PC-9 (cell line): ENCODE data around the gene BRD8. TPM values are rescaled to one million over a fixed set of nuclear protein-coding genes. Genes with fewer than 3 reads are reported as not detected.

Source experiments
- Bru-seq: library from RNA; stranded (reverse); fragments of 400-500 nt; gene quantifications from one replicate; lab custom pipeline; 2021; lab: Mats Ljungman, UMichigan
- BruChase-seq, 2 experiments: library from RNA; stranded (reverse); fragments of 400-500 nt; gene quantifications; one replicate each; lab custom pipeline; 2021; lab: Mats Ljungman, UMichigan
- BruUV-seq: library from RNA; stranded (reverse); fragments of 400-500 nt; replicated peaks from 2 replicates; lab custom pipeline; 2021; lab: Mats Ljungman, UMichigan
- CTCF ChIA-PET: fragments of 300-600 bp; sonication (Branson Sonifier 250); formaldehyde crosslinking; loops from one replicate; lab custom pipeline; 2022; ENCODE audit warnings: antibody characterized with exemption; lab: Charles Lee
- POLR2A ChIA-PET: fragments of 300-600 bp; sonication (Branson Sonifier 250); formaldehyde crosslinking; loops from one replicate; lab custom pipeline; 2022; ENCODE audit warnings: antibody characterized with exemption; ENCODE audit not compliant: unreplicated experiment; lab: Charles Lee
- DNase-seq, 2 experiments: peaks; one replicate each; pipeline versions ENCODE4 v3.0.0 to v3.0.0-alpha.2; 2015 to 2022; ENCODE audit warnings: mixed read lengths in 1 of 2
- H2AFZ ChIP-seq: fragments of 200-600 bp; sonication (generic); 2 replicates; pipeline ENCODE4 v1.8.1; 2017; ENCODE audit warnings: antibody characterized with exemption
- H3F3A ChIP-seq: fragments of 200-600 bp; sonication (generic); 2 replicates; pipeline ENCODE4 v1.8.1; 2017; ENCODE audit warnings: antibody characterized with exemption, mild to moderate bottlenecking, low read depth; ENCODE audit not compliant: insufficient read depth
- H3K27ac ChIP-seq: fragments of 200-600 bp; sonication (generic); 2 replicates; pipeline ENCODE4 v1.6.1; 2016; ENCODE audit warnings: mixed run types
- H3K27me3 ChIP-seq: fragments of 200-600 bp; sonication (generic); 2 replicates; pipeline ENCODE4 v1.6.1; 2016; ENCODE audit warnings: low read depth, mixed run types; ENCODE audit not compliant: insufficient read depth
- H3K36me3 ChIP-seq: fragments of 200-600 bp; sonication (generic); 2 replicates; pipeline ENCODE4 v1.6.1; 2016; ENCODE audit warnings: low read depth, mixed run types
- H3K4me1 ChIP-seq: fragments of 200-600 bp; sonication (generic); replicated peaks from 2 replicates; pipeline ENCODE4 v1.6.1; 2016; ENCODE audit warnings: mixed run types; ENCODE audit not compliant: insufficient read depth
- H3K4me2 ChIP-seq: fragments of 200-600 bp; sonication (generic); 2 replicates; pipeline ENCODE4 v1.6.1; 2017; ENCODE audit warnings: mixed run types
- H3K4me3 ChIP-seq: fragments of 200-600 bp; sonication (generic); 2 replicates; pipeline ENCODE4 v1.6.1; 2016; ENCODE audit warnings: mixed run types
- H3K79me2 ChIP-seq: fragments of 200-600 bp; sonication (generic); 2 replicates; pipeline ENCODE4 v1.6.1; 2017; ENCODE audit warnings: low read depth, mixed run types
- H3K9me2 ChIP-seq: fragments of 200-600 bp; sonication (generic); 2 replicates; pipeline ENCODE4 v1.8.1; 2017; ENCODE audit warnings: mild to moderate bottlenecking; ENCODE audit not compliant: insufficient read depth
- H3K9me3 ChIP-seq: fragments of 200-600 bp; sonication (generic); 2 replicates; pipeline ENCODE4 v1.8.1; 2016; ENCODE audit warnings: low read depth; ENCODE audit not compliant: insufficient read depth
- H4K20me1 ChIP-seq: fragments of 200-600 bp; sonication (generic); 2 replicates; pipeline ENCODE4 v1.8.1; 2017; ENCODE audit not compliant: insufficient read depth
- EZH2 ChIP-seq: fragments of 200-600 bp; sonication (generic); IDR thresholded peaks from 2 replicates; pipeline ENCODE4 v1.8.0; 2017; ENCODE audit warnings: antibody characterized with exemption, low read depth
- intact Hi-C: fragments of 100-400 bp; cut with micrococcal nuclease; formaldehyde crosslinking; loops from one replicate; pipeline ENCODE4 v1.10.0; 2022; ENCODE audit not compliant: unreplicated experiment
- long read RNA-seq: library from polyadenylated mRNA; stranded (forward); transcript quantifications from one replicate; pipeline ENCODE4 v2.0.0, GENCODE V29; 2022
- total RNA-seq: library from RNA; stranded (reverse); gene quantifications from 2 replicates; pipeline ENCODE4 v1.2.3, GENCODE V29; 2021
- TF ChIP-seq, protein P1 (sequence below): fragments of 200-600 bp; sonication (generic); conservative IDR thresholded peaks from 2 replicates; pipeline ENCODE4 v1.6.1; 2017; ENCODE audit warnings: mixed run types, antibody characterized with exemption, mild to moderate bottlenecking, moderate library complexity

The BRD8 gene, protein sequence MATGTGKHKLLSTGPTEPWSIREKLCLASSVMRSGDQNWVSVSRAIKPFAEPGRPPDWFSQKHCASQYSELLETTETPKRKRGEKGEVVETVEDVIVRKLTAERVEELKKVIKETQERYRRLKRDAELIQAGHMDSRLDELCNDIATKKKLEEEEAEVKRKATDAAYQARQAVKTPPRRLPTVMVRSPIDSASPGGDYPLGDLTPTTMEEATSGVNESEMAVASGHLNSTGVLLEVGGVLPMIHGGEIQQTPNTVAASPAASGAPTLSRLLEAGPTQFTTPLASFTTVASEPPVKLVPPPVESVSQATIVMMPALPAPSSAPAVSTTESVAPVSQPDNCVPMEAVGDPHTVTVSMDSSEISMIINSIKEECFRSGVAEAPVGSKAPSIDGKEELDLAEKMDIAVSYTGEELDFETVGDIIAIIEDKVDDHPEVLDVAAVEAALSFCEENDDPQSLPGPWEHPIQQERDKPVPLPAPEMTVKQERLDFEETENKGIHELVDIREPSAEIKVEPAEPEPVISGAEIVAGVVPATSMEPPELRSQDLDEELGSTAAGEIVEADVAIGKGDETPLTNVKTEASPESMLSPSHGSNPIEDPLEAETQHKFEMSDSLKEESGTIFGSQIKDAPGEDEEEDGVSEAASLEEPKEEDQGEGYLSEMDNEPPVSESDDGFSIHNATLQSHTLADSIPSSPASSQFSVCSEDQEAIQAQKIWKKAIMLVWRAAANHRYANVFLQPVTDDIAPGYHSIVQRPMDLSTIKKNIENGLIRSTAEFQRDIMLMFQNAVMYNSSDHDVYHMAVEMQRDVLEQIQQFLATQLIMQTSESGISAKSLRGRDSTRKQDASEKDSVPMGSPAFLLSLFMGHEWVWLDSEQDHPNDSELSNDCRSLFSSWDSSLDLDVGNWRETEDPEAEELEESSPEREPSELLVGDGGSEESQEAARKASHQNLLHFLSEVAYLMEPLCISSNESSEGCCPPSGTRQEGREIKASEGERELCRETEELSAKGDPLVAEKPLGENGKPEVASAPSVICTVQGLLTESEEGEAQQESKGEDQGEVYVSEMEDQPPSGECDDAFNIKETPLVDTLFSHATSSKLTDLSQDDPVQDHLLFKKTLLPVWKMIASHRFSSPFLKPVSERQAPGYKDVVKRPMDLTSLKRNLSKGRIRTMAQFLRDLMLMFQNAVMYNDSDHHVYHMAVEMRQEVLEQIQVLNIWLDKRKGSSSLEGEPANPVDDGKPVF
- total RNA-seq (126 and 171 TPM in 2 replicates), Bru-seq, nascent RNA (percentile 81 among the genes with signal in this experiment), BruChase-seq, experiment 1, labeled RNA remaining after a 2-hour chase (percentile 88 among the genes with signal in this experiment), BruChase-seq, experiment 2, labeled RNA remaining after a 6-hour chase (percentile 84 among the genes with signal in this experiment)
- long read RNA-seq, transcript BRD8-205 (20 exons, 2,912 nt) = minor isoform, 5 of 389 reads
- long read RNA-seq, transcript BRD8-201 (22 exons, 3,198 nt) = major isoform, 17 of 389 reads
- long read RNA-seq, partial matches to known transcripts = 346 of 389 reads
- long read RNA-seq, other reads (novel, unspliced or antisense) = 20 of 389 reads

GRCh38 chr5:138178516-138179276 lies at the start of gene BRD8, which contains the start of gene KIF20A:
Gene BRD8, minus strand, starts transcription at chr5:138178630. Its CDS starts 16 bp downstream, at chr5:138178614.
Gene KIF20A, plus strand, starts transcription at chr5:138179112. Its CDS starts 569 bp downstream, at chr5:138179681.
- intact Hi-C loops = loop anchor here (2.0 kb wide), 1 partner anchor 34 kb away; the partner anchor contains the start of gene CDC23
- Histone ChIP-seq H3F3A (no peaks in the 10 kb centered on the region), H3K27me3 (no peaks in the 10 kb centered on the region), H3K4me3 (peak within 1 kb of the TSS; percentile 83), H4K20me1 (peaks cover 22% of the 10 kb centered on the region; the same call in 1 of the 2 replicates), H3K27ac (peak within 1 kb of the TSS; percentile 45), H3K9me3 (no peaks in the 10 kb centered on the region), H3K9me2 (no peaks in the 10 kb centered on the region), H3K4me1 (peaks cover 19% of the 10 kb centered on the region), H2AFZ (peak within 1 kb of the TSS; percentile 98), H3K4me2 (peak within 1 kb of the TSS; percentile 85), H3K36me3 (peaks cover 21% of the 10 kb centered on the region; the same call in 1 of the 2 replicates), H3K79me2 (peaks cover 63% of the 10 kb centered on the region)
- ChIA-PET POLR2A (interaction anchor here (0.5 to 0.9 kb wide), 5 partner anchors 35 to 922 kb away, joined by 3 to 8 read pairs (median 4); partner anchors contain the start of gene CDC25C), CTCF (interaction anchor here (1.0 kb wide), 1 partner anchor 173 kb away, joined by 3 read pairs; no protein-coding TSS in a partner anchor)
- DNase-seq = peak; percentile 91 to 94
- no TSS peak for BruUV-seq
- TF ChIP-seq, protein P1, sequence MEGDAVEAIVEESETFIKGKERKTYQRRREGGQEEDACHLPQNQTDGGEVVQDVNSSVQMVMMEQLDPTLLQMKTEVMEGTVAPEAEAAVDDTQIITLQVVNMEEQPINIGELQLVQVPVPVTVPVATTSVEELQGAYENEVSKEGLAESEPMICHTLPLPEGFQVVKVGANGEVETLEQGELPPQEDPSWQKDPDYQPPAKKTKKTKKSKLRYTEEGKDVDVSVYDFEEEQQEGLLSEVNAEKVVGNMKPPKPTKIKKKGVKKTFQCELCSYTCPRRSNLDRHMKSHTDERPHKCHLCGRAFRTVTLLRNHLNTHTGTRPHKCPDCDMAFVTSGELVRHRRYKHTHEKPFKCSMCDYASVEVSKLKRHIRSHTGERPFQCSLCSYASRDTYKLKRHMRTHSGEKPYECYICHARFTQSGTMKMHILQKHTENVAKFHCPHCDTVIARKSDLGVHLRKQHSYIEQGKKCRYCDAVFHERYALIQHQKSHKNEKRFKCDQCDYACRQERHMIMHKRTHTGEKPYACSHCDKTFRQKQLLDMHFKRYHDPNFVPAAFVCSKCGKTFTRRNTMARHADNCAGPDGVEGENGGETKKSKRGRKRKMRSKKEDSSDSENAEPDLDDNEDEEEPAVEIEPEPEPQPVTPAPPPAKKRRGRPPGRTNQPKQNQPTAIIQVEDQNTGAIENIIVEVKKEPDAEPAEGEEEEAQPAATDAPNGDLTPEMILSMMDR = no peak
- no peak for TF ChIP-seq EZH2

GRCh38 chr5:138226910-138227309 lies 48.5 kb upstream of the BRD8 start:
- CTCF ChIA-PET = interaction anchor here (0.6 kb wide), 1 partner anchor 56 kb away, joined by 3 read pairs; no protein-coding TSS in a partner anchor
- no peaks in the 10 kb centered on the region for H3K27me3 ChIP-seq
- peaks cover 13% of the 10 kb centered on the region for H3K9me3 ChIP-seq
- no peaks in the 10 kb centered on the region for H3K4me1 ChIP-seq
- no peak overlapping the region for H3K27ac ChIP-seq
- no TSS peak for BruUV-seq
- H3K79me2 ChIP-seq = no peaks in the 10 kb centered on the region
- no peaks in the 10 kb centered on the region for H3K9me2 ChIP-seq
- no peak for DNase-seq
- no peaks in the 10 kb centered on the region for H3F3A ChIP-seq
- TF ChIP-seq EZH2 = no peak
- H4K20me1 ChIP-seq = no peaks in the 10 kb centered on the region
- H3K4me2 ChIP-seq = no peak overlapping the region
- POLR2A ChIA-PET = no interaction called here
- intact Hi-C loops = no loop called here
- H3K36me3 ChIP-seq = no peaks in the 10 kb centered on the region
- no peak overlapping the region for H3K4me3 ChIP-seq
- H2AFZ ChIP-seq = no peak overlapping the region
